Measurements from ENCODE around the gene USP49.
"Not testable (repeated sequence)": the region's sequence is repeated elsewhere in the genome, so short reads cannot be mapped to it uniquely, and the experiment has no call there.

USP49 gene

DNA sequence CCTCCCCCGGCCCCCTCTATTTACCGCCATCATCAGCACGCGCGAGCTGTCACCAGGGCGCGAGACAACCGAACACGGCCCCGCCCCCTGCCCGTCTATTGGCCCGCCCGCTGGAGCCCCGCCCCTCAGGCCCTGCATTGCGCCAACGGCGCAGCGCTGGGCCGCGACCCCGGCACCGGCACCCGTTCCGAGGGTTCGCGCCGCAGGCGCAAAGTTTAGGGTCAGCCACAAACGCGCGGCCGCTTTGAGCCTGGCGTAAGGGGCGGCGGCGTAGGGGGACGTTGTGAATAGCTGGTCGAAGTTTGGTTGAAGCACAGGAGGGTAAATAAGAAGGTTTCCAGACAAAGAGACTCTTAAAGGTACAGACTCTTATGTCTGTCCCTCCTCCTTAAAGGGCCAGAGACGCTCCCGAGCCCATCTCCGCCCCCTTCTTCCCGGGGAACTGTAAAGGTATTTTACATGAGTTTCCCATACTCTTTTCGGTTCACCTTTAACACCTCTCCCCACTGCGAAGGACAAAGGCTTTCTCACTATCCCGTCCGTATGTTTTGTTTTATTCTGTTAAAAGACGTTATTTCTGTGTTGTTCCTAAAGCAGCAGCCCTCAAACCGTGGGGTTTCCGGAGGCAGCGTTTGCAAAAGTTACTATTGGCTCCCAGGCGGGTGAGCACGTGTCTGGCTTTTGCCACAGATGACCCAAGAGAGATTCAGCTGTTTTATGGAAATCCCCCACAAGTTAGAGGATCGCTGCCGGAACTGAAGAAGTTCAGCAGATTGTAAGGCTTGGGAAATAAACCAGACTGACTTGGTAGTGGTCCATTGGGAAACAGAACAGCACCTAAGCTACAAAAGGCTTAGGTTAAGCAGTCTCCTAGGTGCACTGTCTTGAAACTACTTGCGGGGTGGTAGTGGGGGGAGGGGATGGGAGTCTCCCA is at the start of gene USP49:
TSS of gene USP49 (minus strand) at position 76 of the 934 bp plus-strand sequence. CDS start 88,392 bp downstream, outside the sequence.
- peak; percentile 90 for DNase-seq

DNA sequence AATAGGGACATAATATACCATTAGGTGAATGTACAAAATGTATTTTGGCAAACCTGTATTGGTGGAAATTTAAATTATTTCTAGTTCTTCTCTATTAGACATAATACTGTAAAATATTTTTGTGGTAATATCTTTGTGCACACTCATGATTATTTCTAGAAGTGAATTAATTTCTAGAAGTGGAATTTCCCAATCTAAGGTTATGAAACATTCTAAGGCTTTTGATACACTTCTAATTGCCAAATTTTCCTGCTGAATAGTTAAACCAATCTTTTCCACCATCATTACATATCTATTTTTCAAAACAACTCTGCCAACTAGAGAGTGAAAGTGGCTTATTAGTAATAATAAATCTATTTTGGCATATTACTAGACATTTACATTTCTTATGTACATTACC is 48.3 kb upstream of the USP49 start:
- DNase-seq, result no peak

DNA sequence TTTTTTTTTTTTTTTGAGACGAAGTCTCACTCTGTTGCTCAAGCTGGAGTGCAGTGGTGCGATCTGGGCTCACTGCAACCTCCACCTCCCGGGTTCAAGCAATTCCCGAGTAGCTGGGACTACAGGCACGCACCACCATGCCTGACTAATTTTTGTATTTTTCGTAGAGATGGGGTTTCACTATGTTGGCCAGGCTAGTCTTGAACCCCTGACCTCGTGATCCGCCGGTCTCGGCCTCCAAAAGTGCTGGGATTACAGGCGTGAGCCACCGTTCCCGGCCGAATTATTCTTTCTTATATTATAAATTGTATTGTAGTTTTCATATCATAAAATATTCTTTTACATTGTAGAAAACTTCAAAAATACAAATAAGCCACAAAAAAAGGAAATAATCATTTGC is 47.7 kb upstream of the USP49 start:
- DNase-seq, result not testable (repeated sequence)

DNA sequence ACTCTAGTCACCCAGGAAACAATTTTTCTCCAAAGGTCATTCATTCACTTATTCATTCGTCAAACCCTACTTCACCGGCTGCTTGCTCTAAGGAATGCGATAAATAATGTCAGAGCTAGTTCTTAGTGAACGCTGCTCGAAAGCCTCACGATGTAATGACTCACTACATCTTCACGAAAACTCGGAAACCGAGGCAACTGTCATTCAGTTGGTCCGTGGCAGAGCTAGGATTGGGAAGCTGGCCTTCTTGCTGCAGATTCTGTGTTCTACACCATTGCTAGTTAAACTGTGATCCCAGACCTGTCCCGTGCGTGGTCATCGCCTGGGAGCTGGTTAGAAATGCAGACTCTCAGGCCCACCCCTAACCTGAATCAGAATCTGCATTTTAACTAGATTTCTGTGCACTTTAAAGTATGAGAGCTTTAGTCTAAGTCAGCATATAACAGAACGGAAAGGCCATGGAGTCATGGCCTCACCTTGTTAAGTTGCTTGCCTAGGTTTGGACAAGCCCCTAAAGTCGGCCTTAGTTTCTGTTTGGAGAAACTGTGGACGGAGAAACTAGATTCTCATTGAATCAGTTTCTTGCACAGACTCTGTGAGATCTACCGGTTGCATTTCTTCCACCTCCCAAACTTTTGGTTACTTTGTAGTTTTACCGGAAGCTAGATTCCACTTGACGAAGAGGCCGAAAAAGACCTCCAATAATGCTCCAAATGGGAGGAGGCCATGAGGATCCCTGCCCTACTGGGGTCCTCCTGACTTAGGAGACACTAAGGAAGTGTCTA is 47.1 kb upstream of the USP49 start:
- no peak for DNase-seq

DNA sequence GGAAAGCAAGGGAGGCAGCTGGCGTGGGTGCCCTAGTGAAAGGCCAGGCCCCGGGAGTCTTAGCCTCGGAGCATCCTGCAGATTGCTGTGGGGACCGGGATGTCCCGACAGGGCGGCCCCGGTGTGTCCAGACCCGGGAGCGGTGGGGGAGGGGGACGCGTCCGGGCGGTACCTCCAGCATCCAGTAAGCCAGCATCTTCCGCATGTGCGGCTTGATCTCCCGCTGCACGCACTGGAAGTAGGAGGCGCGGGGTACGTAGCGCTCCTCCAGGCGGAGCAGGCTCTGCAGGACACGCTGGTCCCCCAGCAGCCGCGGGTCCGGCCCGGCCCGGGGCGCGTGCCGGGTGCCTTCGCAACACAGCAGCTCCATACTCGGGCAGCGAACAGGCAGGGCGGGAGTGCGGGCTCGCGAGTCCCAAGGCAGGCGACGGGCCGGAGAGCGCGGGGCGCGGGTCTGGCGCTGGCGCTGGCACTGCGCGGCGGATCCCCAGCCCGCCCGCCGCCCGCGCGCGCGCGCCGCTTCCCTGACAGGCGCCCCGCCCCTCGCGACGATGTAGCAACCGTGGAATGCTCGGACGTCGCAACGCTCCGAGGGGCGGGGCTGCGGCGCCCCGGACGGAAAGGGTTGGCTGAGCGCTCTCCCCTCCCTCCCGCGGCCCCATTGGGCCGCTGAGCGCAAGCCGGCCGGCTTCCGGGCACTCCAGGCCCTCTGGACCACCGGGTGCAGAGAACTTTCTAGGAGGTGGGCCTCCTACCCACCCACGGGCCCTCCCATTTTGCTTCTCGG is 46.3 kb upstream of the USP49 start, which contains the start of gene CCND3:
TSS of gene CCND3 (minus strand) at position 529 of the 787 bp plus-strand sequence. CDS start at position 370, 159 bp downstream.
- DNase-seq, result peak; percentile 95

DNA sequence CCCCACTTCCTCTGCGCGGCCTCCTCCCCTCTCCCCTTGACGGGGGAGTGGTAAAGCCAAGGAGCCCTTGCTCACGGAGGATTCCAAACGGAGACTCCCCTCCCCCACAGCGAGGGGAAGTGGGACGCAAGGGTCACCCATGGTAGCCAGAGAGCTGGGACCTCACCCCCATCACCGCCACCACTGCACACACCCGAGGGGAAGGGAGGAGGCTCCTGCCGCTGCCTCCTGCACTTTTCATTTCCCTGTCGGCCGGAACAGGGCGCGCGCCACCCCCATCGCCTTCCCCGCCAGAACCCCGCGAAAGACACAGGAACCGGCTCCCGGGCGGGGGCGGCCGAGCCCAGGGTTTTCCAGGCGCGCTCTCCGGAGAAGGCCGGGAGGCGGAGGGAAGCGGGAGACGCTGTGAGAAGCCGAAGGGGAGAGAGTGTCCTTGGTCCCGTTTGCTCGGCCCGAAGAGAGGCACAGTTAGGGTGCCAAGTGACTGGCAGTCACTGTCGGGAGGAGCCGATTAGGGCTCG is 45.6 kb upstream of the USP49 start:
- DNase-seq, result peak; percentile 67

DNA sequence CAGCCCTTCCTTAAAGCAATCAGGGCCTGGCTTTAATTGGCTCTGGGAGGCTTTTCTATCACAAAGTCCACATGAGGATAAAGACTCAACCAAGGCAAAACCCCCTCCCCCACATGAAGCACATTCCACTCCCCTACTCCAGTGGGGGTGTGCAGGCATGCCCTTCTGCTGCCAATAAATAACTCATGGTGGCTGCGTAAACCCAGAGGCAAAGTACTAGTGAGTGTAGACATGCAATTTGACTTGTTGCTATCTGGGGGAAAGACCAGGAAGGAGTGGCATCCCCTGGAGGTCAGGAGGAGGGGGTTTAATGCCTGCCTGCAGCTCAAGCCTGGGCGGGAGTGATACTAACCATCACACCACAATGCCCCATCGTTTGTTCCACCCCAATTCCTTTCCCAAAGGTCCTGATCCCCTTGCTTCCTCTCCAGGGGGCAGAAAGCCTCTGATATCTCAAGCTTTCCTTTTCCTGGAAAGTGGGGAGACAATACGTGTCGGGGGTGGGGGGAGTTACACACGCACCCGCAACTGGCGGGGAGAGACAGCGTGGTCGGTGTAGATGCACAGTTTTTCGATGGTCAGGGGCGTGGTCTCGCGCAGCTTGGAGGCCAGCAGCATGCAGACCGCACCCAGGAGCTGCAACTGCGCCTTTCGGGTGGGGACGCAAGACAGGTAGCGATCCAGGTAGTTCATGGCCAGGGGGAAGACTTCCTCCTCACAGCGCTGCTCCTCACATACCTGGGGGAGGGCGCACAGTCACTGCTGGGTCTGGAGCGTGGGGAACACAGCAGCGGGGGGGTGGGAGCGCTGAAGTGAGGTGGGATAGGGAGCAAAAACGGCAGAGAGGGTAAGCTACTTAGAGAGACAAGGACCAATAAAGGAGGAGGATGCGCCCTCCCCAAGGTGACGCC is 44.9 kb upstream of the USP49 start:
- DNase-seq, result peak; percentile 64

DNA sequence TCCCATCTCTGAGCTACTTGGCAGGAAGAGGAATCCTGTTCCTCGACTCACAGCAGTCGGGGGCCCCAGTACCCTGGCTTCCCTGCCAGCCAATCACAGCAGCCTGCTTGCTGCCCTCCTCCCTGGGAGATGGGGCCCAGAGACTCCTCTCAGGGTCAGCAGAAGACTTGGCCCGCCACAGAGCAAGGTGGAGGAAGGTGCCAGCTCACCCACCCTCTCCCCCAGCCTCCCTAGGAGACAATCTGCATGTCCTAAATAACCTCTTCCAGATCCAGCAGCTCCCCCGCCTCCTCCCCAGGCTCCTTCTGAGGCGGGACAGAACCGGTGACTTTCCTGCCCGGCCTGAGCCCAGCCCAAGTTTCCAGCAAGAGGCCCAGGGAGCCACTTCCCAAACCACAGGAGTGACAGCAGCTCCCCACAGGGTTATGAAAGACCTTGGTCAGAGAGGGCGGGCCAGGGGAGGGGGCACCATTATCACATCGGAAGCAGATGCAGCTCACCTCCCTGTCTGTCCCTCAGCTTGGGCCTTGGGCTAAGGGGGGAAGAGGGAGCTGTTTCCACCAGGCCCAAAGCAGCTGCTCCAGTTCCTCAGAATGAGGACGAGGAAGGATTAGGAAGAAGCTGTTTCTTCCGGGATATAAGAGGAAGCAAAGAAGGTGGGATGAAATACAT is 44.1 kb upstream of the USP49 start:
- peak; percentile 64 for DNase-seq

DNA sequence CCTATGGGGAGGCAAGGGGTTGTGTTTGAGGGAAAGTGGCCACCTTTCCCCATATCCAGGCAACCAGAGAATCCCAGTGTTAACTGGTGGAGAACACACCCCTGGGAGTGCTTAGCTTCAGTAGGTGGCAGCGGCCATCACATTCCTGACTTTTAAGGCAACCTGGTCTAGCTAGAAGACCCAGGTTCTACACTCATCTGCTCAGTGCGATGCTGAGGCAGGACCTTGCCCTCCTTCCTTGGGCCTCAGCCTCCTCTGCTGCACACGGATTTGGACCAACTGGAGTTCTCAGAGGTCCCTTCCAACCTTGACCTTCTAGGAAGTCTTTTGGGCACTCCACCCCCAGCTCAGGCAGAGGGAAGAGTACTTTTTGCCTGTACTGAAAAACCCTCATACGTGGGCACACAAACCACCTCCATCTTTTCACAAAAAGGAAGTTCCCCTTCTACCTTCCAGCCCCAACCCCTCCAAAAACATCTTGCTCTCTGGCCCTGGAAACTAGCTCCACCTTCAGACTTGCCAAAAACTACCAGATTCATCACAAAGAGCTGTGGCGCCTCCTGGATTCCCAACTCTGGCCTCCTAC is 43.5 kb upstream of the USP49 start:
- no peak for DNase-seq

DNA sequence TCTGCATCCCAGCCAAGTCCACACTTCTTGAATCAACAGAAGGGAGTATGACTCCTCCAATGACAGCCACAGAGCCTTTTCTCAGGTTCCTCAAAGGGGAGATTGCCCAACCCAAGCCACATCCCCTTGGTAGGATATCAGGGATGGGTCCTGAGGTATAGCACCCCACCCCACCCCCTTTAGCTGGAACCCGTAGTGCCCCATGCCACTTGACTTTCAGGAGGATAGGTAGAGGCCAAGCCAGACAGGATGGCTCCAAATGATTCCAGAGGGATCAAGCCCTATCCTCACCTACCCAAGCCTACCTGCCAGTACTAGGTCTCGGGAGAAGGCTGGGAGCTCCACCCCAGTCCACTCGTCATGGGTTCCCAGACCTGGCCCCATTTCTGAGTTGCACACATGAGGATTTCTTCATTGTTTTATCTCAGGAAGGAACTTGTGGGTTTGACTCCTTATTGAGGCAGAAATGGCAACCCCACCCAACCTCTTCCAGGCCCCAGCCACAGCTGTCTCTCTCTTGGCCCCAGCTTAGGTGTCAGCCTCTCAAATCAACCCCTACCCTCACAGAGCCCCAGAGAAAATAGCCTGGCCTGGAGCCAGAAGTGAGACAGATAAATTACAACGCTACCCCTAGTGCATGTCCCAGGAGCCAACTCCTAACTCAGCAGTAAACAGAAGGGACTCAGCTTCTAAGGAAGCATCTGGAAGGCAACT is 42.8 kb upstream of the USP49 start:
- peak; percentile 55 for DNase-seq

DNA sequence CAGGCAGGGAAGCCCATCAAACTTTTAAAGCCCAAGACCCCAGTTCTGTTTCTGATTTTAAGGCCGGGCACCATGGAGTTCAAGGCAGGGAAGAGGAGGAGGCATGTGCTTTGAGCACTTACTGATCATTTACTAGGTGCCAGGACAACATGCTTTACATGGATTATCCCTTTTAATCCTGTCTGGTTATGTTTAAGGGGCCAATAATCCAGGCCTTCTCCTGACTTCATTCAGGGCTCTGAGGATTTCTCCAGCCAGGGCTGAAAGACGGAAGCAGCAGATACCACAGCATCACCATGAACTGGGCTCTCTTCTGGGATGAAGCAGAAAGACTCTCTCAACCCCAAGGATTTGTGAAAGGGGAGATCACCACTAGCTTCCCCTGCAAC is 42.3 kb upstream of the USP49 start:
- DNase-seq, result no peak

DNA sequence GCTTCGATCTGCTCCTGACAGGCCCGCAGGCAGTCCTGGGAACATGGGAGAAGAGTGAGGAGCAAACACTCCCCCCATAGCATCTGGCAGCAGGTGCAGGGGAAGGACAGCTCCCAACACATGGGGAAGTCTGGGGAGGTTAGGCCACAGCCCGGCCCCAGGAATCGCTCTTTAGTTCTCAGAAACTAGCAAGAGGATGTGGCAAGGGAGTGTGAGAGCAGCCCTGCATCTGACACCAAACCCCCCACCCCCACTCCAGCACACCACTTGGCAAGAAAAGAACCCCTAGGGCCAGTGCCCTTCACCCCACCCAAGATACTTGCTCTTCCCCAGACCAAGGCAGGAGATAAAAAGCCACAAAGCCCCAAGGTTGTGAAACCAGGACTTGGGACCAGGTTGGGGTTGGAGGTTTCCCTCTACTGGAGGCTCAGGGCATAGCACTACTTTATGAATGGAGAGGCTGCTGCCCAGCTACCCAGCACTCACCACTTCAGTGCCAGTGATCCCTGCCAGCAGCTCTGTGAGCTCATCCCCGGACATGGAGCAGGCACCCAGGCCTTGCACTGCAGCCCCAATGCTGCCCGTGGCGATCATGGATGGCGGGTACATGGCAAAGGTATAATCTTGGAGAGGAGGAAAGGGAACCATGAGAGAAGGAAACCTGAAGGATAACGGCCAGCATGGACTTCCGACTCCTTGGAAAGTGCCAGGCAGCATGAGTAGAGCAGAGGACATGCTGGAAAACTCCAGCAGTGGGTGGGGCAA is 41.1 kb upstream of the USP49 start:
- peak; percentile 95 for DNase-seq

DNA sequence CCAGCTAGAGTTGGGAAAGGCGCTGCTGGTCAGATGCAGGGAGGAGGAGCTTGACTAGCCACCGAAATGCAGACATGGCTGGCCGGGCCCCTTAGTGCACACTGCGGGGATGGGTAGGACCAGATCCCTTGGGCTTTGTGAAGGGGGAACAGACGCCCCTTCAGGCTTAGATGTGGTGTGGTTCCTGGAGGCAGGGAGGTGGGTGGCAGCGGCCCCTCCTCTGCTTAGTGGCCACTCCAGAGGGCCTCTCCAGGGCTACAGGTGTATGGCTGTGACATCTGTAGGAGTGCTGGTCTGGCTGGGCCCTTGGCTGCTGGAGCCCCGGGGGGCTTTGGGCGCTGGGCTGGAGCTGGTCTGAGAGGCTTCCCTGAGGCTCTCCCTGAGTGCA is 40.5 kb upstream of the USP49 start:
- DNase-seq, result no peak

DNA sequence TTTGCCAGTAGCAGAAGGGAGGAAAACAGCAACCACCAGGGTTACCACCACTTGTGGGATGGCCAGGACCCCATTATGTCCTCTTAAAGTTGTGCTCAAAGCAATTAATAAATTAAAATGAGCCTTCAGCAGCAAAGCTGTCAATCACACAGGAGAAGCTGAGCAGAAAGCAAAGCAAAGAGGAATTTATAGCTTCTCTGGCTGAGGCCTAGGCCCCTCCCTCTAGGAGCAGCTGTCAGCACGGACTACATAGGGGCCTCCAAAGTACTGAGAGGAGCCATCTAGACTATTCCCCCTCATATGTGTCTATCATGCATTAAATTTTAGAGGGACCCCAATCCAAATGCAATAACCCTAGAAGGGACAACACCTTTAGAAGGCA is 40.0 kb upstream of the USP49 start:
- no peak for DNase-seq

DNA sequence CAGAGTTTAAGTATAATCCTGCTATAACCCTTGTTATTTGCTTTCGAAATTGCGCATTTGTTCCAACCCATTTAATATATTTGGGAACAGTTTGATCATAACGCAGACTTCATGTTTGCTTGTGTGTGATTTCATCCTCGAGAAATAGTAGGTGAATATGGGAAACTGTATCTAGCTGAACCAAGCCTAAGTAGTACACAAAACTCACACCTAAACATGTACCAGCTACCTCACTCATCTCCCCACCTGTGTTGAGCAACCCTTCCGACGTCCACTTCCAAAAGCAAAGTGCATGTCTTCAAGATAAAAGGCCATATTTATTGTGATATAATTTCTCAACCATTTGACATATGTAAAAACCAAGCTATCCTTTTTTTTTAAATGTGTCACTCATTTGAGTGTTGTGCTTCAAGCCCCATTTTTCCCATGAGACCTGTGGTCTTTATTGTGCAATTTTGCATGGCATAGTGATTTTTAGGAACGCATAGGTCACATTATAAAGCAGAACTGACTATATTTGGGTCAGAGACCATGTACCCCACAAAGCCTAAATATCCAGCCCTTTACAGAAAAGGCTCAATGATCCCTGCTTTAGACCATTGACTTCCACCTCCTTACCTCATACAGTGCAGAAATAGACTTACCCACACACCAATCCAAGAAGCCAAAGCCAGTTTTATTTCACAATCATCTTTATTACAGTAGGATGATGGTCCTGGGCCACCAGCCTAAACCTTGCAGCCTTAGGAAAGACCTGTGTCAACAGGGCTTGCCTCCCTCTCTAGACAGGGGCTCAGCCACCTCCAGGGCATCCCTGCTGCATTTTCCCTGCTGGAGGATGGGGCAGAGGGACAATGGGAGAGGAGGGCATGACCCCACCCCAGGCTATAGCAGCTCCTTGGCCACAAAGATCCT is 39.4 kb upstream of the USP49 start:
- no peak for DNase-seq

DNA sequence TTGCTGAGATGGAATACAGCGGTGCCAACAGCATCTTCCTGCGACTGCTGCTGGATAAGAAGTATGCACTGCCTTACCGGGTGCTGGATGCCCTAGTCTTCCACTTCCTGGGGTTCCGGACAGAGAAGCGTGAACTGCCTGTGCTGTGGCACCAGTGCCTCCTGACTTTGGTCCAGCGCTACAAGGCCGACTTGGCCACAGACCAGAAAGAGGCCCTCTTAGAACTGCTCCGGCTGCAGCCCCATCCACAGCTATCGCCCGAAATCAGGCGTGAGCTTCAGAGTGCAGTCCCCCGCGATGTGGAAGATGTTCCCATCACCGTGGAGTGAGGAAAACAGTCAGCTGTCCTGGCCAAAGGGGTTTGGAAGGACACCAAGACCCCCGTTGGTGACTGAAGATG is 37.2 kb upstream of the USP49 start:
- no peak for DNase-seq

DNA sequence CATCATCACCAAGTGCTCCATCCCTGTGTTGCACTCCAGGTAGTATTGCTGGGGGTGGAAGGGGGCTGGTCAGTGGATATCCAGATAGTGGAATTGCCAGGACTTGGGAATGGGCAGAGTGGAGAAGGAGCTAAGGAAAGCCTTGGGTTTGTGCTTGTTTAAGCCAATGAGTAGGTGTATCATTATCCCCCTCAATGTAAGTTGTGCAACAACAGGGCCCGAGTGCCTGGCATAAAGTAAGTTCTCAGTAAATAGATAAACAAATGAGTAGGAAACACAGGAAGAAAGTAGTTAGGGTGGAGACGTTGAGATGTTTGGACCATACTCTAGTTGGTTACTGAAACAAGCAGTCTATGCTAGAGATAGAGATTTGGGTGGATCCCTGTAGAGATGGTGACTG is 36.6 kb upstream of the USP49 start:
- DNase-seq, result no peak

DNA sequence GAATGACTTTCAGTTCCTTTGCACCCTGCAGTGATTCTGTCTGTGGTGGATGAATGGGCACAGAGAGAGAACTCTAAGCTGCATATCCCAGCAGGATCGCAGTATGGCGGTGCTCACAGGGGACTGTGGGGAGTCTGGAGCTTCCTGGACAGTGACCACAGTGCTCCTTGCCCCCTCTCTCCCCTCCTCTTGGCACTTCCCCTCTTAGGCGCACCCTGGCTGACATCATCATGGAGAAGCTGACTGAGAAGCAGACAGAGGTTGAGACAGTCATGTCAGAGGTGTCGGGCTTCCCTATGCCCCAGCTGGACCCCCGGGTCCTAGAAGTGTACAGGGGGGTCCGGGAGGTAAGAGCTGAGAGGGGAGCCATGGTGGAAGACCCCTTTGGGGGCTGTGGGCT is 34.7 kb upstream of the USP49 start:
- DNase-seq, result no peak

All from activated CD4-positive, alpha-beta T cell treated with anti-CD3 and anti-CD28 coated beads, Interleukin-2, amount 50 U/mL, for 16 hours (primary cell).